Testis (tissue), 3 donors: ENCODE results near the gene ARHGAP31. TPM values are rescaled to one million over a fixed set of nuclear protein-coding genes. Genes with fewer than 3 reads are reported as not detected.

ENCODE experiments used
- DNase-seq: peaks from one replicate; pipeline ENCODE4 v3.0.0-alpha.2; 2019
- H3K27ac ChIP-seq, 2 donors: fragments of 200-600 bp; sonication (generic); one replicate each; pipeline ENCODE4 v1.5.1; 2019
- H3K27me3 ChIP-seq: fragments of 200-600 bp; sonication (generic); one replicate; pipeline ENCODE4 v1.5.1; 2019
- H3K36me3 ChIP-seq: fragments of 200-600 bp; sonication (generic); one replicate; pipeline ENCODE4 v1.5.1; 2017; ENCODE audit warnings: low read depth; ENCODE audit errors: missing control alignments
- H3K4me1 ChIP-seq: fragments of 200-600 bp; sonication (generic); one replicate; pipeline ENCODE4 v1.5.1; 2019
- H3K4me3 ChIP-seq, 2 donors: fragments of 200-600 bp; sonication (generic); one replicate each; pipeline ENCODE4 v1.5.1; 2017 to 2019
- H3K9me3 ChIP-seq: fragments of 200-600 bp; sonication (generic); one replicate; pipeline ENCODE4 v1.5.1; 2017
- POLR2A ChIP-seq: fragments of 450-650 bp; IDR thresholded peaks from one replicate; pipeline ENCODE4 v1.6.1; 2017; ENCODE audit warnings: antibody characterized with exemption, mild to moderate bottlenecking, moderate library complexity
- whole genome bisulfite sequencing, 2 donors: methylation state at CpG; one replicate each; pipeline ENCODE4 v1.1.5; 2018; 5-methylcytosine and 5-hydroxymethylcytosine counted together
- intact Hi-C: fragments of 100-400 bp; cut with DNase I; formaldehyde crosslinking; loops from one replicate; pipeline ENCODE4 v1.15.1; 2023; ENCODE audit warnings: low total_unique reads
- polyA plus RNA-seq: library from polyadenylated mRNA; stranded (reverse); fragments of 350-450 nt; fragmentation: Illumina TruSeq; extraction: RNeasy Lipid Tissue Mini Kit (QIAGEN cat#74804); gene quantifications from one replicate; pipeline ENCODE4 v1.2.3, GENCODE V29; 2014; ENCODE audit warnings: low read depth, low replicate concordance; ENCODE audit not compliant: insufficient read depth
- total RNA-seq, 2 donors: library from RNA; depleted of rRNA; stranded (reverse); fragments of >200 nt; gene quantifications; one replicate each; pipeline ENCODE4 v1.2.3, GENCODE V29; 2016
- TF ChIP-seq, protein P1 (sequence below), 3 experiments: fragments of 450-650 bp in 2 of 3; fragments of 200-600 bp in 1 of 3; sonication (generic) in 1 of 3; IDR thresholded peaks; one replicate each; pipeline ENCODE4 v1.5.1; 2016 to 2019; ENCODE audit warnings: antibody characterized with exemption in 3 of 3, mild to moderate bottlenecking in 2 of 3, moderate library complexity in 1 of 3

ARHGAP31 gene
- total and polyA plus RNA-seq, 3 donors from 2014 or later: 5.2 to 6.2 (median 5.6) TPM

DNA sequence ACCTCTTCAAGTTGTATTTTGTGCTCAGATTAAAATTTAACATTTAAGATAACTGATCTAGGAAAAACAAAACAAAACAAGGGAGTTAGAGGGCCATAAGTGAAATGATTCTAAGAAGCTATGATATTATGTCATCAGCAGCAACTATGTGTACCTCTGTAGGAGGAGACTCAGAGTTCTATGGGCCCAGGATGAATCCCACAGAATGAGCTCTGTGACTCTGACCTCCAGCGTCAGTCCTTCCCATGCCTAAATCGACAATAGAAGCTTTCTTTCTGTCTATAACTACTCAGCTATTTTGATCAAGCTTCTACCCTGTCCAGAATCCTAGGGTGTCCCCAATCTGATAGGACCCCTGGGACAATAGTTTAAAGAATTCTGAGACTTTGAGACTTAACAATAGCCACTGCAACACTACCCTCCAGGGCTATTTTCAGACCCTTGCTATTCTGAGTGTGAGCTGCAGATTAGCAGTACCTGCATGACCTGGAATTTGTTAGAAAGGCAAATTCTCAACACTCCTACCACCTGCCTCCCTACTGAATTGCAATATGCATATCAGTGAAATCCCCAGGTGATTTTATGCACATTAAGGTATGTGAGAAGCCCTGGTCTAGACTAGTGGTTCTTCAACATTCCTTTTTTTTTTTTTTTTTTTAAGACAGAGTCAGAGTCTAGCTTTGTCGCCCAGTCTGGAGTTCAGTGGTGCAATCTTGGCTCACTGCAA, 66.7 kb downstream of the ARHGAP31 start:
- Histone ChIP-seq H3K4me1 (peaks cover 3% of the 10 kb centered on the region), H3K27ac (no peak overlapping the region), H3K4me3 (no peak overlapping the region), H3K36me3 (no peaks in the 10 kb centered on the region), H3K27me3 (no peaks in the 10 kb centered on the region), H3K9me3 (no peaks in the 10 kb centered on the region)
- intact Hi-C loops: no loop called here
- TF ChIP-seq, protein P1, sequence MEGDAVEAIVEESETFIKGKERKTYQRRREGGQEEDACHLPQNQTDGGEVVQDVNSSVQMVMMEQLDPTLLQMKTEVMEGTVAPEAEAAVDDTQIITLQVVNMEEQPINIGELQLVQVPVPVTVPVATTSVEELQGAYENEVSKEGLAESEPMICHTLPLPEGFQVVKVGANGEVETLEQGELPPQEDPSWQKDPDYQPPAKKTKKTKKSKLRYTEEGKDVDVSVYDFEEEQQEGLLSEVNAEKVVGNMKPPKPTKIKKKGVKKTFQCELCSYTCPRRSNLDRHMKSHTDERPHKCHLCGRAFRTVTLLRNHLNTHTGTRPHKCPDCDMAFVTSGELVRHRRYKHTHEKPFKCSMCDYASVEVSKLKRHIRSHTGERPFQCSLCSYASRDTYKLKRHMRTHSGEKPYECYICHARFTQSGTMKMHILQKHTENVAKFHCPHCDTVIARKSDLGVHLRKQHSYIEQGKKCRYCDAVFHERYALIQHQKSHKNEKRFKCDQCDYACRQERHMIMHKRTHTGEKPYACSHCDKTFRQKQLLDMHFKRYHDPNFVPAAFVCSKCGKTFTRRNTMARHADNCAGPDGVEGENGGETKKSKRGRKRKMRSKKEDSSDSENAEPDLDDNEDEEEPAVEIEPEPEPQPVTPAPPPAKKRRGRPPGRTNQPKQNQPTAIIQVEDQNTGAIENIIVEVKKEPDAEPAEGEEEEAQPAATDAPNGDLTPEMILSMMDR (IDR thresholded peaks at IDR 0.05): no peak
- no peak for TF ChIP-seq POLR2A
- DNase-seq: no peak
- 83 to 89% methylated on average over 3 of the region's 3 CpGs for WGBS, 2 donors

DNA sequence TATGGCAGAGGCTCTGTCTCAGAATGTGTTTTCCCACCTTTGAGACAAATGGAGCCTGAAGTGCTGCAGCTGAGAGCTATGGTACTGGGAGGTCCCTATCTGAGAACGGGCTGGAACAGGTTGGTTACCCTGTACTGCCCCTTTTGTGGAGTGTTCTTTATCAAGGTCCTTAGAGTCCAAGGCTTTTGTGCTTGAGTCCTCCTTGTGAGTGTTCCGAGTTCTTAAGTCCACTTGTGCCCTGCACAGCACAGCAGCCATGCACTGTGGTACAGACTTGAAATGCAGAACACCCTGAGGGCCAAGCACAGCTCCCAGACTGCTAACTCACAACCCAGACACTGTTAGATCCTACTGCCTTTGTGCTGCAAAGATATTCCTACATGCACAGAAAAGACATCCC, 67.8 kb downstream of the ARHGAP31 start:
- TF ChIP-seq, protein P1 (IDR thresholded peaks at IDR 0.05): no peak
- TF ChIP-seq POLR2A: no peak
- DNase-seq: no peak
- Histone ChIP-seq H3K27ac (no peak overlapping the region), H3K27me3 (no peaks in the 10 kb centered on the region), H3K9me3 (no peaks in the 10 kb centered on the region), H3K36me3 (no peaks in the 10 kb centered on the region), H3K4me3 (no peak overlapping the region), H3K4me1 (peaks cover 3% of the 10 kb centered on the region)
- intact Hi-C loops: no loop called here
- WGBS, 2 donors: 45 to 48% methylated on average over 2 of the region's 2 CpGs

DNA sequence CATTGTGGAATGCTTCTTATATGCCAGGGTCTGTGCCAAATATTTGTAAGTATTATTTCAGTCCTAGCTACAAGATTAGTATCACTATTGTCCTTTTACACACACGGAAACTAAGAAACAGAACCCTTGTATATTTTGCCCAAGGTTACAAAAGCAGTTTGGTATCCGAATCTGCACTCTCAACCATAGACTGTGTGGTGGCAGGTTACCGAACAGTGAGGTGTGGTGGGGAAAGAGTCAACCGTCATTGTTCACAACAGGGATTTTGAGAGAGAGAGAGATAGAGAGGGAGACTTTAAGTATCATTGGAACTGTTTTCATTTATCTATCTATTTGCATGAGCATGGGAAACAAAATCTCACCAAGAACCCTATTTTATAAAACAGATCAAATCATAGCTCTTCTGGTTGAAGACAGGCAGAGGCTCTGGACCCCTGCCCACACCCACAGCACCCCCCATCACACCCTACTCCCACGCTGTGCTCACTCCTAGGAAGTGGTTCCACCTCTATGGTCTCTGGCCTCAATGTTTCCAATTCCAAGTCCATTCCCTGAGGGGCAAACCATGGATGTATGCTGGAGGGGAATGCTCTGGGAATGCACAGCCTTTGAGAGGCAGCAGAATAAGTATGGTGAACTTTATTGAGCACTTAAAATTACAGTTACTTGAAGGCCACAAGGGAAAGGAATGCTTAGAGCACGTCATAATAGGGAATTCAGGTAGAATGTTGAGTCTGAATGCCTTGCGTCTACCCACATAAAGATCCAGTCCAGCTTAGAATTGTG, 69.0 kb downstream of the ARHGAP31 start:
- TF ChIP-seq POLR2A: no peak
- TF ChIP-seq, protein P1 (IDR thresholded peaks at IDR 0.05): no peak
- H3K27ac ChIP-seq: no peak overlapping the region
- no peaks in the 10 kb centered on the region for H3K4me1 ChIP-seq
- no peaks in the 10 kb centered on the region for H3K27me3 ChIP-seq
- DNase-seq: no peak
- no peaks in the 10 kb centered on the region for H3K36me3 ChIP-seq
- 89 to 93% methylated on average over 7 of the region's 7 CpGs for WGBS, 2 donors
- intact Hi-C loops: no loop called here
- H3K9me3 ChIP-seq: no peaks in the 10 kb centered on the region
- no peak overlapping the region for H3K4me3 ChIP-seq

DNA sequence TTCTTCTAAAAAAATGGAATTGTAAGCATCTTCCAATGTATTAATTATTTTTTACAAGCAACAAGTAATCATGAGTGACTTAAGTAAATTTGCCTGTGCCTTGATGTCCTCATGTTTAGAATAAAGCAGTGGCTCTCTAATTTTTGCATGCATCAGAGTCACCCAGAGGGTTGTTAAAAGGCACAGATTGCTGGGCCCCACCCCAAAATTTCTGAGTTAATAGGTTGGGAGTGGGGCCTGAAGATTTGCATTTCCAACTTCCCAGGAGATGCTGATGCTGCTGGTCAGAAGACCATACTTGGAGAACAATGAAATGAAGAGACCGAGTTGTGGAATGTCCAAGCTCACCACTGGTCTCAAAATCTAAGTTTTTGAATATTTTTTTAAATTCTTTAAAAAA, 70.2 kb downstream of the ARHGAP31 start:
- no peaks in the 10 kb centered on the region for H3K36me3 ChIP-seq
- H3K4me1 ChIP-seq: no peaks in the 10 kb centered on the region
- 87 to 96% methylated on average over 1 of the region's 1 CpG for WGBS, 2 donors
- no peak for DNase-seq
- no peaks in the 10 kb centered on the region for H3K27me3 ChIP-seq
- intact Hi-C loops: no loop called here
- H3K4me3 ChIP-seq: no peak overlapping the region
- no peak for TF ChIP-seq POLR2A
- TF ChIP-seq, protein P1 (IDR thresholded peaks at IDR 0.05): no peak
- no peak overlapping the region for H3K27ac ChIP-seq
- H3K9me3 ChIP-seq: no peaks in the 10 kb centered on the region
